Activated CD8-positive, alpha-beta memory T cell treated with anti-CD3 and anti-CD28 coated beads, Interleukin-2, amount 50 U/mL, for 1 hour (primary cell): Measurements from ENCODE around the gene ORAI3.
"Not testable (repeated sequence)": the region's sequence is repeated elsewhere in the genome, so short reads cannot be mapped to it uniquely, and the experiment has no call there.

Experiments
- DNase-seq: peaks from one replicate; pipeline ENCODE4 v3.0.0-alpha.2; 2020; ENCODE audit errors: extremely low read depth

Gene ORAI3

DNA sequence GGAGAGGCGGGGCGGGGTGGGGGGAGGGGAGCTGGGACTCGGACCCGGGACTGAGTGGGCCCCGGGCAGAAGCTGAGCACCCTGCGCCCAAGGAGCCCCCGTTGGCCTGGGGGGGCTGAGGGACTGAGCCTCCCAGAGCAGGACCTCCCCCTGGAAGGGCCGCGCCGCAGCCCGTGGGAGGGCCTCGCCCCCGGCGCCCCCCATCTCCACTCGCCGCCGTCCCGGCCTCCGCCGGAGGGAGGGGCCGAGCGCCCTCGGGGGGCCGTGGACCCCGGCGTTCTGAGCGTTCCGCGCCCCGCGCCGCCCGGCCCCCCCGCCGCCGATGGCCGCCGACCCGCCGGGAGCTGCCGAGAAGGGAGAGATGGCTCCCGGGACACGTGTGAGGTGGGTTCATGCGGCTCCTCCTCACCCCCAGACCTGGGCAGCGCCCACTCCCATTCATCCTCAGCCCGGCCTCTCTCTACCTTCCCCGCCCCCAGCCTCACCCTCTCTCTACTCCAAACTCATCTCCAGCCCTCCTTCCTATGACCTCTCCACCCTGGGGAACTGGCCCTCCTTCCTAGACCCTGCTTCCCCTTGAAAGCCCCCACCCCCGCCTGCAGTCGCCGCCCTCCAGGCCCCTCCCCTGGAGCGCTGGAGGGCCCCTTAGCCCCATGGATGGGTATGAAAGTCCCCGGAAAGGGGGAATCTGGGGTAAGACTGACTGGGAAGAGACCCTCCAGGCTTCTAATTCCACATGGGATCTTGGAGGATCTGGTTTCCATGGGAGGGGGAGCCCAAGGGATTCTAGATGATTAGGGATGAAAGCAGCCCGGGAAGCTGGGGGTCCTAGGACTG, 24.6 kb upstream of the ORAI3 start:
- DNase-seq, result no peak

DNA sequence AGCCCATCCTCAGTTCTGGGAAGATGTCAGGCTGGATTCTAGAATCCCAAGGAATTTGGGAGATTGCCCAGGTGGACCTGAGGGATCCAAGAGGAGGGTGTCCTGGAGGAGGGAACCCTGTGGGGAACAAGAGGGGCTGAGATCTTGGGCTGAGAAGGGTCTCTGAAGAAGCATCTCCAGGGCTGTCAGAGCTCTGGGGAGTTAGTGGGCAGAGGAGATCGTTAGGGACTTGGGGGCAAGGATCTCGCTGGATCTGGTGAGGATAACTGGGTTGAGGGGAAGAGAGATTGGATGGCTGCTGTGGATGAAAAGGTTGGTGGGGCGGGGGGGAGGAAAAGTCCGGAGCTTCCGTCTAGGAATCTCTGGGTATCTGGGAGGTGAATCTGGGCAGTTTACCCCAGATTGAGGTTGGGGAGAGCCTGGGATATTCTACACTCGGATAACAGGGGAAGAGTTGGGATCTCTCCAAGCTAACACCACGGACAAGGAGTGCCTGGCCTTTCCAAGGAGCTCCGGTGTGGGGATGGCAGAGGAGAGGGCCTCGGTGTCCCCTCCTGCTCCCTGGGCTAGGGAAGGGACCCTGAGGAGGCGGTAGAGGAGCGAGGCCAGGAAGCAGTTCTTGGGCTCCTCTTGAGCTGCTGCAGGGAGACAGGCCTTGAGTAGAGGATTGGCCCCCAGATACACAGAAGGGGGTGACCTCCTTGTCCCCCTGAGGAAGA, 23.8 kb upstream of the ORAI3 start:
- no peak for DNase-seq

DNA sequence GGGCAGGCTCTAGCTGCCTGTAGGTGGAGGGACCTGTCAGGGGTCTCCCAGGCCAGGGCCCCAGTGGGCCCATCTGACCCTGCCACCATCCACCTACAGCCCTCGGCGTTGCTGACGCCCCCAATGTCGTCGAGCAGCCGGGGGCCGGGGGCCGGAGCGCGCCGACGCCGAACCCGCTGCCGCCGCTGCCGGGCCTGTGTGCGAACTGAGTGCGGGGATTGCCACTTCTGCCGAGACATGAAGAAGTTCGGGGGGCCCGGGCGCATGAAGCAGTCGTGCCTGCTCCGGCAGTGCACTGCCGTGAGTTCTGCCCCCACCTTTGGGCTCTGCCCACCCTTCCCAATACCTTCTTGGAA, 23.3 kb upstream of the ORAI3 start:
- DNase-seq, result no peak

DNA sequence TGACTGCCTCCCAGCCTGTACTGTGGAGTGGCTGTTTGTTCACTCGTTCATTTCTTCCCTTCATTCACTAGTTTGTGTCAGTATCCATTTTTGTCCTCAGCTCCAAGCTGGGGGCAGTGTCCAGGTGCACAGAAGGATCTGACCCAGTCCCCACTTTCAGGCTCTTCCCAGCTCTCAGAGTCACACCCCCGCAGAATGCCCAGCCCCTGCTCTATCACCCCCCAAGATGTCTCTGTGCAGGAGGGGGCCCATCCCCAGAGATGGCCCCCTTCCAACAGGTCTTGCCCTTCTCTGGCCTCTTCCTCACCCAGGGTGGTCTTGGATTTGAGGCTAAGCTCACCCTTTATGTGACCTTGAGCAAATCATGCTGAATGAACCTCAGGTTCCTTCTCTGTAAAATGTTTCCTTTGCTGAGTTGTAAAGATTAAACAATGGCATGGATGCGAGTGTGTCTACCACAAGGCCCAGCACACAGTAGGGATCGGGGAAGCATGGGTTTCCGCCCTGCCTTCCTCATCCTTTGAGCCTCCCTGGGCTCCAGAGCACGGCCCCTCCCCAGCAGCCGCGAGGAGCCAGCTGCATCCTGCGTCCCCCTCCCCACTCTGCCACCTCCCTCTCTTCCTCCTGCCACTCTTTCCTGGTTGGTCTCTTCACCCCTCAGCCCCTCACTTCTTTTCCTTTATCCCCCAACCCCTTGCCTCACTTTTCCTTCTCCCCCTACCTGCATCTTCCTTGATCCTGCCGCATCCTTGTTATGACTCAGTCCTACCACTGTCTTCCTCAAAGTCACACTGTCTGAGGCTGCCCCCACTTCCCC, 22.7 kb upstream of the ORAI3 start:
- DNase-seq, result no peak

DNA sequence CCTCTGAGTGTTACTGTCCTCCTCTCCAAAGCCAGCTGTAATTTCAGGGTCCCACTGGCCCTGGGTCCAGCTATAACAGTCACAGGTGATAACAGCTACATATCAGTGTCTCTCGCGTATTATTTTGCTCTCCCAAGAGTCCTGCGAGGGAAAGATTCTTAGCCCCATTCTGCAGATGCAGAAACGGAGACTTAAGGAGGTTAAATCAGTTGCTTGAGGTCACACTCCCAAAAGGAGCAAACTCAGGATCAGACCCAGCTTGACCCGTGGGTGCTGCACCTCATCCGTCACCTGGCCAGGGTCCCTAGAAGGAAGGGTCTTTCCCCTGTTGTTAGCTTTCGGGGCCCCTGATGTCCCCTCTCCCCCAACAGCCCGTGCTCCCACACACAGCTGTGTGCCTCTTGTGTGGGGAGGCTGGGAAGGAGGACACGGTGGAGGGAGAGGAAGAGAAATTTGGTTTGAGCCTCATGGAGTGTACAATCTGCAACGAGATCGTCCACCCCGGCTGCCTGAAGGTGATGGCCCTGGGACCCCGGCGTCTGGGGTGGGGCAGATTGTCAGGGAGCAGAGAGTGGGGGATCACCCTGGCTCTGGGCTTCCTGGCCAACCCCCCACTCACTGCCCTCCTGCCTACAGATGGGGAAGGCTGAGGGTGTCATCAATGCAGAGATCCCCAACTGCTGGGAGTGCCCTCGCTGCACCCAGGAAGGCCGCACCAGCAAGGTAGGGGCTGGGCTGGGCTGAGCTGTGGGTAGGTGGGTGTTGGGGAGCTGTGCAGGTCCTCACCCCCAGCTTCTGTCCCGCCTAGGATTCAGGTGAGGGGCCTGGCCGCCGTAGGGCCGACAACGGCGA, 21.7 kb upstream of the ORAI3 start:
- DNase-seq, result no peak

DNA sequence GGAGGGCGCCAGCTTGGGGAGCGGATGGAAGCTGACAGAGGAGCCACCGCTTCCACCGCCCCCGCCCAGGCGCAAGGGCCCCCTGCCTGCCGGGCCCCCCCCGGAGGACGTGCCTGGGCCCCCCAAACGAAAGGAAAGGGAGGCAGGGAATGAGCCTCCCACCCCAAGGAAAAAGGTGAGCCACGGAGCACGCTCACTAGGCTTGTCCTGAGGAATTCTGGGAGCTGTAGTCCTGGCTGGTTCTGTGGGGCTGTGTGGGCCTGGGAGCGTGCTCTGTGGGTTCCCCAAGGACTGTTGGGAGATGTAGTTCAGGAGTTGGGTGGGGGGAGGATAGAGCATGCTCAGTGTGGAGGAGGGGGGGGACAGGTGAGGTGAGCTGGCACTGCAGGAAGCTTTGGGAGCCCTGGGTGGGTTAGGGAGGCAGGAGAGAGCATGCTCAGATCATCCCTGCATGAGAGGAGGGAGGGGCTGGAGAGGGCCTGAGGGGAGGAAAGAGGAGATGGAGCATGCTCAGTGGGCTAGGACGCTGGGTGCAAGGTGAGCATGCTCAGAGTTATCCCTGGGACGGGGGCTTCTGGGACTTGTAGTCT, 21.0 kb upstream of the ORAI3 start:
- DNase-seq, result no peak

DNA sequence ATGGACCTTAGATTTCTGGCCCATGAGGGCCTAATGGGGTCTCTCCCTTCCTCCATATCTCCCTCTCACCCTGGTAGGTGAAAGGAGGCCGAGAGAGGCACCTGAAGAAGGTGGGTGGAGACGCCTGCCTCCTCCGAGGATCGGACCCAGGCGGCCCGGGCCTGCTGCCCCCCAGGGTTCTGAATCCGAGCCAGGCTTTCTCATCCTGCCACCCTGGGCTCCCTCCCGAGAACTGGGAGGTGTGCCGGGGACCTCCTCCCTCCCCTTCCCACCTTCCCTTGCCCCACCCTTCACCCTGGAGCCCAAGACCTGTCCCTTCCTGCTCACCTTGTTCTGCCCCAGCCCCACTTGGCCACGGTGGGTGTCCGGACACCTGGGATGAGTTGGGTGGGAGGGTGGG, 20.5 kb upstream of the ORAI3 start:
- no peak for DNase-seq

DNA sequence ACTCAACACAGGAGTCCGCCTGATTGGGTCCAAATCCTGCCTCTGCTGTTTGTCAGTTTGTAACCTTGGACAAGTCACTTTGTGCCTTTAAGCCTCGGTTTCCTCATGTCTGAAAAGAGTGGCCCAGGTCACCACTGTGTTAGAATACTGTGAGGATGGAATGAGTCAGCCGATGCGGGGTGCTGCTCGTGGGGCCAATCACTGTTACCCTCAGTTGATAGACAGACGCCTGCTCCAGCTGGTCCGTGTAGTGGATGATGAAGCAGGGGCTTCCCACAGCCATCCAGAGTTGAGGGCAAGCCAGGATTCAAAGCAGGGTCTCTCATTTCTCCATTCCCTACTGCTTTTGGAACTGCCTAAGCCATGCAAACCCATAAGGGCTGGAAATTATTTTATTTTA, 19.7 kb upstream of the ORAI3 start:
- DNase-seq, result no peak

DNA sequence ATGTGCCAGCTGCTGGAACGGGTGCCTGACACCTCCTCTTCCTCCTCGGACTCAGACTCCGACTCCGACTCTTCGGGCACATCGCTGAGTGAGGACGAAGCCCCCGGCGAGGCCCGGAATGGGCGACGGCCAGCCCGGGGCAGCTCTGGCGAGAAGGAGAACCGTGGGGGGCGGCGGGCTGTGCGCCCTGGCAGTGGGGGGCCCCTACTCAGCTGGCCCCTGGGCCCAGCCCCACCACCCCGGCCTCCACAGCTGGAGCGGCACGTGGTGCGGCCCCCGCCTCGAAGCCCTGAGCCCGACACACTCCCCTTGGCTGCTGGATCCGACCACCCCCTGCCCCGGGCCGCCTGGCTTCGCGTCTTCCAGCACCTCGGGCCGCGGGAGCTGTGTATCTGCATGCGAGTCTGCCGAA, 18.7 kb upstream of the ORAI3 start:
- no peak for DNase-seq

DNA sequence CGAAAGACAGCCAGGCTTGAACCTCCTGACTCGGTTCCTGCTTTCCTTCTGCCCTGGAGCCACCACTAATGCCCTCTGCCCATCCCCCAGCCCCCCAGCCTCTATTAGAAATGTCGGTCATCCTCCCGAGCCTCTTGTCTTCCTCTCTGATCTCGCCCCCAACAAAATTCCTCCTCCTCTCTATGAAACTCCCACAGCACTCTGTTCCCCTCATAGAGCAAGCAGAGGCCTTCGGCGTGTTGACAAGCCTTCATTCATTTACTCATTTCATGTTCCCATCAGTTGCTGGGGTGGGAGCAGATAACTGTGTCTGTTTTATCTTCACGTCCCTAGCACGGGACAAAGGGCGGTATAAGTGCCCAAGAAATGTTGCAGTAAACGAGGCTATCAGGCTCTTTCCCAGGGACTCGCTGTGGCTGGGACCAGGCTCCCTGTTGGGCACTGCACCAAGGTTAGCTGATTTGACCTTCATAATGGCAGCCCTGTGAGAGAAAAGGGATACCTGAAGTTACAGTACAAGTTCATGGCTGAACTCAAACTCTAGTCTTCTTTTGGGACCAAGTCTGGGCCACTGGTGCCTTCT, 17.7 kb upstream of the ORAI3 start:
- DNase-seq, result no peak

DNA sequence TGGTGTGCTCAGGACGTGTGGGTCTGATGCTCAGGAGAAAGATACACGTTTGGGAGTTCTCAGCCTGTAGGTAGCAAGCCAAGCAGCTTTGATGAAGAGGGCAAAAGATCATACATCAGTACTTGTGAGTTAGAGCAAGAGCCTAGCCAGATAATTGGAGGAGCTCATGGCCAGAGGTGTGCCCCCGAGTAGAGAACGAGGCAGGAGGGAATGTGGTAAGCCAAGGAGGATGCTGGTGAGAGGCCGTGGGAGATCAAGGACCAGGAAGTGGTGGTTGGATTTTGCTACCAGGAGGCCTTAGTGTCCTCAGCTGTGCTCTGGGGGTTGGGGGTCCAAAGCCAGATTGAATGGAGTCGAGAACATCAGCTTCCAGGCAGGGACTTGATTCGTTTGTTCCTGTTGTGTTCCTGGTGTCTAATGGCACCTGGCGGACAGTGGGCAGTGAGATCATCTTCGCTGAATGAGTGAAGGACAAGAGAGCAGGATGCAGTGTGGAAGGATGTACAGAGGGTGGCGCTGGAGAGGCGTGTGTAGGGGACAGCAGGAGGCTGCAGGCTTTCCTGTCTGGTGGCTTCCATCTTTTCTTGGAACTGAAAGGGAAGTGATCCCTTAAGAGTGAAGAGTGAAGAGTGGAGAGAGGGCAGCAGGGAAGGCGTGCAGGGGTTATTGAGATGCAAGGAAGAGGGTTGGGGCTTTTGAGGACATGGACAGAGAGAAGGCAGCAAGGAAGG, 13.9 kb upstream of the ORAI3 start:
- DNase-seq, result no peak

DNA sequence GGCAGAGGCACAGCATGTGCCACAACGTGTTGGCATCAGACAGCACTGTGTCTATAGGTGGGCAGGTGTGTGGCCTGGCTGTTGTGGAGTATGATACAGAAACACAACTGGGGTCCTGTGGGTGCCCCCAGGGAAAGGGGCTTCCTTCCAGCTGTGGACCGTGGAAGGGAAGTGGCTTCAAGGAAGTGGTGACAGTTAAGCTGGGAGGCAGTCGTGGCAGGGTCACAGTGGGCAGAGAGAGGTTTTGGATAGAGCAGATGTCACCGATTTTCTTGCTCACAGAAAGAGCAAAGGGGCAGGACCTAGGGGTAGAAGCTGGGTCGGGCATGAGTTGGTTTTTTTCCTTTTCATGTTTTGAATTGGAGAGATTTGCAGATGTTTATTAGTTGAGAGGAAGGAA, 11.2 kb upstream of the ORAI3 start:
- DNase-seq, result no peak

DNA sequence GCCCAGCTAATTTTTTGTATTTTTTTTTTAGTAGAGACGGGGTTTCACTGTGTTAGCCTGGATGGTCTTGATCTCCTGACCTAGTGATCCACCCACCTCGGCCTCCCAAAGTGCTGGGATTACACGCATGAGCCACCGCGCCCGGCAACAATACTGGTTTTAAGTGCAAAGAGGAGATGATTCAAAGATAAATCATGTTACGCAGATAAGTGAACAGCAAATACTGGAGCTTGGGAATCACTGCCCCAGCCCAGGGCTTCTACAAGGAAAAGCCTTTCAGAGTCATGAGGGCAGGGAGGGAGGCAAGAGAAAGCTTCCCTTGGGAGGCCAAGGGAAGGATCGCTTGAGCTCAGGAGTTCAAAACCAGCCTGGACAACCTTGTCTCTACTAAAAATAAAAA, 9.3 kb upstream of the ORAI3 start:
- DNase-seq, result not testable (repeated sequence)

DNA sequence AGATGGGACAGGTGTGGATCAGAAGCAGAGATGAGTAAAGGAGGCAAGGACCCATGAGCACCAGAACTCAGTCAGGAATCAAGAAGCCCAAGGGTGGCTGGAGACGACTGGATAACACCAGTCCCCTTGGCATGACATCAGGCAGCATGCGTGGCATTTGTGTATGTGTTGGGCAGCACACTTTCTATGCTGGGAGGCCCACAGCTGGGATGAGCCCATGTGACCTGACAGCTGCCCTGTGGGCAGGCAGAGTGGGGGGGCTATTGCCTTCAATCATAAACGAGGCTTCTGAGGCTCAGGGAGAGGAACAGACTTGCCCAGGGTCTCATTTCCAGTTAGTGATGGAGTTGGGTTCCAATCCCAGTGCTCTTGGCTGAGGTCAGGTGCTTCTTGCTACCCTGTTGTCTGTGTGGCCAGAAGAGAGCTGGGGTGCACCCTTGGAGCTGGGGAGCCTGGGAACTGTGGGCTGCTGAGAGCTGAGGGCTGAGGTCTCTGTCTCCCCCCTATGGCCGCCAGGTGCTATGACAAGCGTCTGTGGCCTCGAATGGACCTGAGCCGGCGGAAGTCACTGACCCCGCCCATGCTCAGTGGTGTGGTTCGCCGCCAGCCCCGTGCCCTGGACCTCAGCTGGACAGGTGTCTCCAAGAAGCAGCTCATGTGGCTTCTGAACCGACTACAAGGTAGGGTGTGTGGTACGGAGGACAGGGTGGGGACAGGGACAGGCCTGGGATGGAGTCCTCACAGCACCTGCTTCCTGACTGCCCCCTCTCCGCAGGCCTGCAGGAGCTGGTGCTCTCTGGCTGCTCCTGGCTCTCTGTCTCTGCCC, 7.1 kb upstream of the ORAI3 start:
- no peak for DNase-seq

DNA sequence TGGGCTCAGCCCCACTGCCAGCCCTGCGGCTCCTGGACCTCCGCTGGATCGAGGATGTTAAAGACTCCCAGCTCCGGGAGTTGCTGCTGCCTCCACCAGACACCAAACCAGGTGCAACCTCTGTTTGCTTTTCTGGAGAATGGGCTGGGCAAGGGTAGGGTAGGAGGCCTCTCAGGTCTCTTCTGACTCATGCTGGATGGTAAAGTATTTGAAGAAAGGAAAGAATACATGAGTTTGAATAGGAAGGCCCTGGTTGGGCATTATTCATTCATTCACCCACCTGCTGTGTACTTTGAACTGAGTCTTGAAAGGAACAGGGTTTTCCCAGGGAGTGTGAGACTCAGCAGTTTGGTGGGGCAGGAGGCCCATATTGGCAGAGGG, 6.5 kb upstream of the ORAI3 start:
- DNase-seq, result no peak

DNA sequence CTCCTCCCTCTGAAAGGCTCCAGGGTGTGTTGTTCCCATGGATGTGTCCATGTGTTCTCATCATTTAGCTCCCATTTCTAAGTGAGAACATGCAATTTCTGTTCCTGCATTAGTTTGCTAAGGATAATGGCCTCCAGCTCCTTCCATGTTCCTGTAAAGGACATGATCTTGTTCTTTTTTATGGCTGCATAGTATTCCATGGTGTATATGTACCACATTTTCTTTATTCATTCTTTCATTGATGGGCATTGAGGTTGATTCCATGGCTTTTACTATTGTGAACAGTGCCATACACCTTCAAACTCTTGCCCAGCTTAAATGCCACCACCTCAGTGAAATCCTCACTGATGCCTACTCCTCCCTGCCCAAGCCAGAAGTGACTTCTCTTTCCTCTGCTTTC, 4.5 kb upstream of the ORAI3 start:
- no peak for DNase-seq

DNA sequence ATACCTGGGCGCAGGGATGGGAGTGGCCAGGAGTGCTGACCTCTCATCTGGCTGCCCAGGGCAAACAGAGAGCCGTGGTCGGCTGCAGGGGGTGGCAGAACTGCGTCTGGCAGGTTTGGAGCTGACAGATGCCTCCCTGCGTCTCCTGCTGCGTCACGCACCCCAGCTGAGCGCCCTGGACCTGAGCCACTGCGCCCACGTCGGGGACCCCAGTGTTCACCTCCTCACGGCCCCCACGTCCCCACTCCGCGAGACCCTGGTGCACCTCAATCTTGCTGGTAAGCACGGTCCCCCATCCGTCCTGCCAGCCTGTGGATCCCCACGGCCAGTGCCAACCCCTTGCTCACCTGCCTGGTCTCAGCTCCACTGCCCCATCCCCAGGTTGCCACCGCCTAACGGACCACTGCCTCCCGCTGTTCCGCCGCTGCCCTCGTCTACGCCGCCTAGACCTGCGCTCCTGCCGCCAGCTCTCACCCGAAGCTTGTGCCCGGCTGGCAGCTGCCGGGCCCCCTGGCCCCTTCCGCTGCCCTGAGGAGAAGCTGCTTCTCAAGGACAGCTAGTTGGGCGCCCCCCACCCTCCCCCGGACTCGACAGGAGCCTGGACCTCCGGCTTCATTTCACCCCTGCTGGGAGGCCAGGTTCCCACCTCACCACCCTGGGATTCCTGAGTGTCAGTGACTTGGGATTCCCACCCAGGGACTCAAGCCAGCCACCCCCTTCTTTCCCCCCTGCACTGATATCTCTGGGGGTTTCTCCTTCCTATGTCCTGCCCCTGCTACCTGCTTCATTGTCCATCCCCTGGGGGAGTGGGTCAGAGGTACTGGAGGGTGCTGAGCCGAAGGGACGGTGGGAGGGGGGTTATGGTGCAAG, 2.0 kb upstream of the ORAI3 start:
- no peak for DNase-seq

DNA sequence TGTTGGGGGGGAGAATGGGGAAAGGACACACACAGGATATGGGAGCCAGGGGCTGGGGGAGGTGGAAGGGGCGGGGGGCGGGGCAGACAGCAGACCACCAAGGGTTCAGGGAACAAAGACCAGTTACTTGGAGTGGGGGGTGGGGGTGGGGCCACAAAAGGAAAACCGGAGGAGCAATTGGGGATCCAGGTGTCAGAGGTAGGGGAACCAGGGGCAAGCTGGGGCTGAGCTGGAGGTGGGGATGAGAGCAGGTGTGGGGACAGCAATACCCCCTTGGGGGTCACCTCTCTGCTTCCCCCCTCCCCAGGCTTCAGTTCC, 1.4 kb upstream of the ORAI3 start:
- no peak for DNase-seq
